Stomach (tissue), 9 donors: ENCODE results near the gene MAMLD1. TPM values are rescaled to one million over a fixed set of nuclear protein-coding genes. Genes with fewer than 3 reads are reported as not detected.

Source experiments
- DNase-seq, 2 donors: peaks; one replicate each; pipeline versions ENCODE4 v3.0.0 to v3.0.0-alpha.2; 2013 to 2019
- H3K27ac ChIP-seq, 5 donors: fragments of 200-600 bp in 4 of 5; sonication (generic) in 4 of 5; one replicate each; pipeline ENCODE4 v1.5.1; 2013 to 2019; ENCODE audit warnings: mild to moderate bottlenecking in 1 of 5, moderate library complexity in 1 of 5
- H3K27me3 ChIP-seq, 3 donors: fragments of 200-600 bp; sonication (generic); one replicate each; pipeline ENCODE4 v1.5.1; 2017 to 2019; ENCODE audit warnings: mixed run types in 1 of 3
- H3K36me3 ChIP-seq, 4 donors: fragments of 200-600 bp; sonication (generic); 1 replicate in 3 of 4; 2 replicates in 1 of 4; pipeline ENCODE4 v1.5.1; 2016 to 2019
- H3K4me1 ChIP-seq, 4 donors: fragments of 200-600 bp; sonication (generic); one replicate each; pipeline ENCODE4 v1.5.1; 2016 to 2019
- H3K4me3 ChIP-seq, 4 donors: fragments of 200-600 bp; sonication (generic) in 3 of 4; one replicate each; pipeline ENCODE4 v1.5.1; 2016 to 2019; ENCODE audit warnings: mild to moderate bottlenecking in 1 of 4
- H3K9me3 ChIP-seq, 4 donors: fragments of 200-600 bp; sonication (generic); one replicate each; pipeline ENCODE4 v1.5.1; 2016 to 2019
- CTCF ChIP-seq, 7 experiments: fragments of 450-650 bp in 4 of 7; fragments of 200-600 bp in 3 of 7; sonication (generic) in 3 of 7; IDR thresholded peaks; one replicate each; pipeline ENCODE4 v1.5.1; 2016 to 2019; ENCODE audit warnings: antibody characterized with exemption in 7 of 7, control low read depth in 2 of 7, mild to moderate bottlenecking in 1 of 7
- EP300 ChIP-seq: sonication (generic); formaldehyde crosslinking; IDR thresholded peaks from one replicate; pipeline ENCODE4 v1.6.1; 2017; ENCODE audit warnings: antibody characterized with exemption
- POLR2A ChIP-seq, 4 donors: fragments of 450-650 bp; IDR thresholded peaks; one replicate each; pipeline ENCODE4 v1.6.1; 2016; ENCODE audit warnings: antibody characterized with exemption in 4 of 4, control low read depth in 2 of 4, mild to moderate bottlenecking in 1 of 4, moderate library complexity in 1 of 4
- POLR2AphosphoS5 ChIP-seq, 3 donors: sonication (generic); formaldehyde crosslinking; IDR thresholded peaks; one replicate each; pipeline ENCODE4 v1.6.1; 2016; ENCODE audit warnings: antibody characterized with exemption in 3 of 3
- WGBS, 5 donors: extraction: QIAGEN DNeasy Blood & Tissue Kit in 3 of 5; methylation state at CpG; one replicate each; pipeline versions ENCODE4 v1.1.5 to v1.1.7; 2013 to 2018; 5-methylcytosine and 5-hydroxymethylcytosine counted together
- intact Hi-C: fragments of 100-400 bp; cut with DNase I; formaldehyde crosslinking; loops from one replicate; pipeline ENCODE4 v1.15.1; 2023; ENCODE audit warnings: low total_unique reads
- polyA plus RNA-seq, 3 donors: library from polyadenylated mRNA; stranded (reverse); fragments of 200-250 nt; gene quantifications; one replicate each; pipeline ENCODE4 v1.2.3, GENCODE V29; 2013
- total RNA-seq, 5 donors: library from RNA; depleted of rRNA; stranded (reverse); fragments of >200 nt; gene quantifications; one replicate each; pipeline versions ENCODE4 v1.1.0 to v1.2.3, GENCODE V29; 2014 to 2016
- donor health status: healthy with polysubstance abuse.
- donor health status: Bipolar disorder and iron deficiency.
- donor health status: healthy.

Gene MAMLD1
- total and polyA plus RNA-seq, 8 donors, result 0.73 to 6.4 (median 1.7) TPM; not detected in 1

- WGBS, 5 donors, result 74 to 99% (median 92%) methylated on average over 4 of the region's 4 CpGs
- intact Hi-C loops, result no loop called here
- Histone ChIP-seq H3K4me1 (peaks cover 0 to under 1% (median 0%) of the 10 kb centered on the region in 4 donors), H3K27ac (no peak overlapping the region), H3K27me3 (peaks cover 0 to 3% (median 0%) of the 10 kb centered on the region in 3 donors), H3K36me3 (peaks cover 0 to 7% (median 0%) of the 10 kb centered on the region in 4 donors), H3K4me3 (no peak overlapping the region), H3K9me3 (no peaks in the 10 kb centered on the region)
- no peak for DNase-seq
- TF ChIP-seq POLR2A (IDR thresholded peaks at IDR 0.05) (no peak), POLR2AphosphoS5 (IDR thresholded peaks at IDR 0.05) (no peak), EP300 (no peak), CTCF (IDR thresholded peaks at IDR 0.05) (no peak)
Observed at GRCh38 chrX:150514462-150514861, 151.3 kb downstream of the MAMLD1 start.

GRCh38 chrX:150515801-150516200, 152.7 kb downstream of the MAMLD1 start:
- no peak for TF ChIP-seq CTCF (IDR thresholded peaks at IDR 0.05)
- no peak for TF ChIP-seq EP300
- no peak for TF ChIP-seq POLR2A (IDR thresholded peaks at IDR 0.05)
- TF ChIP-seq POLR2AphosphoS5 (IDR thresholded peaks at IDR 0.05), result no peak
- Histone ChIP-seq H3K36me3 (peaks cover 0 to 7% (median 0%) of the 10 kb centered on the region in 4 donors), H3K27ac (no peak overlapping the region), H3K4me1 (no peaks in the 10 kb centered on the region), H3K4me3 (no peak overlapping the region), H3K27me3 (peaks cover 0 to 3% (median 0%) of the 10 kb centered on the region in 3 donors), H3K9me3 (no peaks in the 10 kb centered on the region)
- DNase-seq, result no peak
- intact Hi-C loops, result no loop called here
- 50 to 100% (median 78%) methylated on average over 1 of the region's 1 CpG for WGBS, 5 donors

GRCh38 chrX:150517303-150517910, 154.3 kb downstream of the MAMLD1 start:
- H3K4me1 ChIP-seq, result no peaks in the 10 kb centered on the region
- DNase-seq, result peak in 1 of 2 donors; percentile 26
- peak in 1 of 3 donors; percentile 12 for TF ChIP-seq POLR2AphosphoS5 (IDR thresholded peaks at IDR 0.05)
- no peak for TF ChIP-seq EP300
- peaks cover 0 to 2% (median 0%) of the 10 kb centered on the region in 4 donors for H3K36me3 ChIP-seq
- intact Hi-C loops, result no loop called here
- H3K27me3 ChIP-seq, result peaks cover 0 to 3% (median 0%) of the 10 kb centered on the region in 3 donors
- WGBS, 5 donors, result 28 to 74% (median 68%) methylated on average over 2 to 4 of the region's 4 CpGs
- peak overlapping the region in 3 of 5 donors; percentile 17 to 30 (median 27) for H3K27ac ChIP-seq
- no peak overlapping the region for H3K4me3 ChIP-seq
- no peaks in the 10 kb centered on the region for H3K9me3 ChIP-seq

GRCh38 chrX:150522494-150522893, 159.4 kb downstream of the MAMLD1 start:
- no peak for TF ChIP-seq CTCF (IDR thresholded peaks at IDR 0.05)
- TF ChIP-seq POLR2AphosphoS5 (IDR thresholded peaks at IDR 0.05), result no peak
- WGBS, 5 donors, result 74 to 93% (median 88%) methylated on average over 2 of the region's 2 CpGs
- intact Hi-C loops, result no loop called here
- H3K9me3 ChIP-seq, result no peaks in the 10 kb centered on the region
- no peak for DNase-seq
- H3K36me3 ChIP-seq, result no peaks in the 10 kb centered on the region
- H3K4me1 ChIP-seq, result no peaks in the 10 kb centered on the region
- H3K4me3 ChIP-seq, result no peak overlapping the region
- H3K27me3 ChIP-seq, result no peaks in the 10 kb centered on the region
- H3K27ac ChIP-seq, result no peak overlapping the region
